Measurements from ENCODE around the gene PLEKHM1. TPM values are rescaled to one million over a fixed set of nuclear protein-coding genes. Genes with fewer than 3 reads are reported as not detected.
"Not testable (repeated sequence)": the region's sequence is repeated elsewhere in the genome, so short reads cannot be mapped to it uniquely, and the experiment has no call there.

Gene PLEKHM1
- total and polyA plus RNA-seq, 2 of the 13 experiments (the other 11 are each of a cell fraction or from before 2014, with no cell fraction given): 7.6 to 13.5 TPM

DNA sequence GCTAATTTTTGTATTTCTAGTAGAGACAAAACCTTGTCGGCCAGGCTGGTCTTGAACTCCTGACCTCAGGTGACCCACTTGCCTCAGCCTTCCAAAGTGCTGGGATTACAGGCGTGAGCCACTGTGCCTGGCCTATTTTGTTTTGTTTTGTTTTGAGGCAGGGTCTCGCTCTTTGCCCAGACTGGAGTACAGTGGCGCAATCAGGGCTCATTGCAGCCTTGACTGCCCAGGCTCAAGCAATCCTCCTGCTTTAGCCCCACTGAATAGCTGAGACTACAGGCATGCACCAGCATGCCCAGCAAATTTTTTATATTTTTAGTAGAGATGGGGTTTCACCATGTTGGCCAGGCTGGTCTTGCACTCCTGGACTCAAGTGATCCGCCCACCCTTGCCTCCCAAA is 30.1 kb downstream of the PLEKHM1 start:
- H3K36me3 ChIP-seq (replicated peaks in 1 of 2; ENCODE audit: control insufficient read depth in 1 of 2, insufficient read depth in 2 of 2, low read length in 2 of 2); in situ Hi-C loops (cut with HindIII; ENCODE audit: extremely low pct_ligation_motif_present, low pct_unique_long_range_greater_than_20kb); H3K79me2 ChIP-seq (ENCODE audit: insufficient read depth, low read length); H3K4me3 ChIP-seq (replicated peaks in 1 of 3; ENCODE audit: insufficient read depth in 1 of 3, low read depth in 2 of 3, low read length in 3 of 3); H3K4me2 ChIP-seq (ENCODE audit: low read depth, low read length); BruUV-seq (replicated peaks); H4K20me1 ChIP-seq (ENCODE audit: insufficient read depth, low read length); FAIRE-seq; H3K9ac ChIP-seq (ENCODE audit: insufficient read depth, low read depth, low read length); H3K27ac ChIP-seq (ENCODE audit: extremely low read length, insufficient read depth, low read length); intact Hi-C loops (cut with micrococcal nuclease; ENCODE audit: unreplicated experiment); H3K27me3 ChIP-seq (ENCODE audit: control insufficient read depth in 1 of 2, insufficient read depth in 2 of 2, low read length in 2 of 2); H3K9me3 ChIP-seq (ENCODE audit: low read length); H2AFZ ChIP-seq (ENCODE audit: low read length); POLR2A ChIA-PET; CTCF ChIA-PET (ENCODE audit: low intra/inter-chr PET ratio, low total read pairs): not testable (repeated sequence)
- TF ChIP-seq, protein P1, sequence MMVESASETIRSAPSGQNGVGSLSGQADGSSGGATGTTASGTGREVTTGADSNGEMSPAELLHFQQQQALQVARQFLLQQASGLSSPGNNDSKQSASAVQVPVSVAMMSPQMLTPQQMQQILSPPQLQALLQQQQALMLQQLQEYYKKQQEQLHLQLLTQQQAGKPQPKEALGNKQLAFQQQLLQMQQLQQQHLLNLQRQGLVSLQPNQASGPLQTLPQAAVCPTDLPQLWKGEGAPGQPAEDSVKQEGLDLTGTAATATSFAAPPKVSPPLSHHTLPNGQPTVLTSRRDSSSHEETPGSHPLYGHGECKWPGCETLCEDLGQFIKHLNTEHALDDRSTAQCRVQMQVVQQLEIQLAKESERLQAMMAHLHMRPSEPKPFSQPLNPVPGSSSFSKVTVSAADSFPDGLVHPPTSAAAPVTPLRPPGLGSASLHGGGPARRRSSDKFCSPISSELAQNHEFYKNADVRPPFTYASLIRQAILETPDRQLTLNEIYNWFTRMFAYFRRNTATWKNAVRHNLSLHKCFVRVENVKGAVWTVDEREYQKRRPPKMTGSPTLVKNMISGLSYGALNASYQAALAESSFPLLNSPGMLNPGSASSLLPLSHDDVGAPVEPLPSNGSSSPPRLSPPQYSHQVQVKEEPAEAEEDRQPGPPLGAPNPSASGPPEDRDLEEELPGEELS (CRISPR knock-in tag; IDR thresholded peaks at IDR 0.05): peak; percentile 38; the same call in 1 of the 2 replicates
- peak; percentile 50; the same call in 1 of the 2 replicates for TF ChIP-seq CEBPB (IDR thresholded peaks at IDR 0.05; ENCODE audit: borderline replicate concordance, low read depth, low read length)
- 0 out of 2 replicates have a peak, but pooled peaks have one; percentile 12 for TF ChIP-seq GATAD2A (CRISPR knock-in tag; IDR thresholded peaks at IDR 0.05)
- peak; percentile 77 for TF ChIP-seq CEBPG (CRISPR knock-in tag; IDR thresholded peaks at IDR 0.05)
- TF ChIP-seq RXRB (CRISPR knock-in tag; IDR thresholded peaks at IDR 0.05; ENCODE audit: borderline replicate concordance): peak; percentile 26; the same call in 1 of the 2 replicates
- TF ChIP-seq HOXA3 (CRISPR knock-in tag; IDR thresholded peaks at IDR 0.05): 0 out of 2 replicates have a peak, but pooled peaks have one; percentile 29
- TF ChIP-seq ZNF121 (CRISPR knock-in tag; IDR thresholded peaks at IDR 0.05): peak; percentile 85
- 0 out of 2 replicates have a peak, but pooled peaks have one; percentile 16 for TF ChIP-seq SOX5 (CRISPR knock-in tag; IDR thresholded peaks at IDR 0.05; ENCODE audit: borderline replicate concordance)
- TF ChIP-seq, protein P2, sequence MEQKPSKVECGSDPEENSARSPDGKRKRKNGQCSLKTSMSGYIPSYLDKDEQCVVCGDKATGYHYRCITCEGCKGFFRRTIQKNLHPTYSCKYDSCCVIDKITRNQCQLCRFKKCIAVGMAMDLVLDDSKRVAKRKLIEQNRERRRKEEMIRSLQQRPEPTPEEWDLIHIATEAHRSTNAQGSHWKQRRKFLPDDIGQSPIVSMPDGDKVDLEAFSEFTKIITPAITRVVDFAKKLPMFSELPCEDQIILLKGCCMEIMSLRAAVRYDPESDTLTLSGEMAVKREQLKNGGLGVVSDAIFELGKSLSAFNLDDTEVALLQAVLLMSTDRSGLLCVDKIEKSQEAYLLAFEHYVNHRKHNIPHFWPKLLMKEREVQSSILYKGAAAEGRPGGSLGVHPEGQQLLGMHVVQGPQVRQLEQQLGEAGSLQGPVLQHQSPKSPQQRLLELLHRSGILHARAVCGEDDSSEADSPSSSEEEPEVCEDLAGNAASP (CRISPR knock-in tag; IDR thresholded peaks at IDR 0.05; ENCODE audit: borderline replicate concordance): peak; percentile 62; the same call in 1 of the 2 replicates
- peak; percentile 66 for TF ChIP-seq HNF4A (CRISPR knock-in tag; IDR thresholded peaks at IDR 0.05)
- 0 out of 2 replicates have a peak, but pooled peaks have one; percentile 12 for TF ChIP-seq ZNF629 (CRISPR knock-in tag; conservative IDR thresholded peaks at IDR 0.05)
- TF ChIP-seq, protein P3, sequence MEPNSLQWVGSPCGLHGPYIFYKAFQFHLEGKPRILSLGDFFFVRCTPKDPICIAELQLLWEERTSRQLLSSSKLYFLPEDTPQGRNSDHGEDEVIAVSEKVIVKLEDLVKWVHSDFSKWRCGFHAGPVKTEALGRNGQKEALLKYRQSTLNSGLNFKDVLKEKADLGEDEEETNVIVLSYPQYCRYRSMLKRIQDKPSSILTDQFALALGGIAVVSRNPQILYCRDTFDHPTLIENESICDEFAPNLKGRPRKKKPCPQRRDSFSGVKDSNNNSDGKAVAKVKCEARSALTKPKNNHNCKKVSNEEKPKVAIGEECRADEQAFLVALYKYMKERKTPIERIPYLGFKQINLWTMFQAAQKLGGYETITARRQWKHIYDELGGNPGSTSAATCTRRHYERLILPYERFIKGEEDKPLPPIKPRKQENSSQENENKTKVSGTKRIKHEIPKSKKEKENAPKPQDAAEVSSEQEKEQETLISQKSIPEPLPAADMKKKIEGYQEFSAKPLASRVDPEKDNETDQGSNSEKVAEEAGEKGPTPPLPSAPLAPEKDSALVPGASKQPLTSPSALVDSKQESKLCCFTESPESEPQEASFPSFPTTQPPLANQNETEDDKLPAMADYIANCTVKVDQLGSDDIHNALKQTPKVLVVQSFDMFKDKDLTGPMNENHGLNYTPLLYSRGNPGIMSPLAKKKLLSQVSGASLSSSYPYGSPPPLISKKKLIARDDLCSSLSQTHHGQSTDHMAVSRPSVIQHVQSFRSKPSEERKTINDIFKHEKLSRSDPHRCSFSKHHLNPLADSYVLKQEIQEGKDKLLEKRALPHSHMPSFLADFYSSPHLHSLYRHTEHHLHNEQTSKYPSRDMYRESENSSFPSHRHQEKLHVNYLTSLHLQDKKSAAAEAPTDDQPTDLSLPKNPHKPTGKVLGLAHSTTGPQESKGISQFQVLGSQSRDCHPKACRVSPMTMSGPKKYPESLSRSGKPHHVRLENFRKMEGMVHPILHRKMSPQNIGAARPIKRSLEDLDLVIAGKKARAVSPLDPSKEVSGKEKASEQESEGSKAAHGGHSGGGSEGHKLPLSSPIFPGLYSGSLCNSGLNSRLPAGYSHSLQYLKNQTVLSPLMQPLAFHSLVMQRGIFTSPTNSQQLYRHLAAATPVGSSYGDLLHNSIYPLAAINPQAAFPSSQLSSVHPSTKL (CRISPR knock-in tag; IDR thresholded peaks at IDR 0.05): peak; percentile 27; the same call in 1 of the 2 replicates
- TF ChIP-seq ZNF12 (CRISPR knock-in tag; IDR thresholded peaks at IDR 0.05): peak; percentile 84; the same call in 1 of the 2 replicates
- TF ChIP-seq FOSL2 (CRISPR knock-in tag; IDR thresholded peaks at IDR 0.05): 0 out of 2 replicates have a peak, but pooled peaks have one; percentile 21
- TF ChIP-seq RARA (CRISPR knock-in tag; IDR thresholded peaks at IDR 0.05): peak; percentile 43
- peaks cover 28% of the 10 kb centered on the region for H3K4me1 ChIP-seq (ENCODE audit: insufficient read depth, low read length)
- DNase-seq (ENCODE audit: low spot score) (peak; percentile 41), ATAC-seq (peak; percentile 48; the same call in 2 of the 3 replicates)
- WGBS (ENCODE audit: low lambda C conversion rate): 66% methylated on average over 5 of the region's 5 CpGs
